Motor neuron (in vitro differentiated cells): Measurements from ENCODE around the gene NF1. TPM values are rescaled to one million over a fixed set of nuclear protein-coding genes. Genes with fewer than 3 reads are reported as not detected.
"Not testable (repeated sequence)": the region's sequence is repeated elsewhere in the genome, so short reads cannot be mapped to it uniquely, and the experiment has no call there.

Source experiments
- ATAC-seq, 8 experiments: fragments of 200-7000 bp; cut with Tn5 transposase; replicated peaks in 6 of 8; 2 replicates each; pipeline ENCODE4 v1.8.0; 2021; ENCODE audit warnings: mild to moderate bottlenecking in 8 of 8, moderate library complexity in 8 of 8
- H3K27ac ChIP-seq, 2 donors: fragments of 250-450 bp; sonication (Bioruptor Pico); 2 replicates each; pipeline ENCODE4 v1.9.0; 2021; ENCODE audit warnings: antibody characterized with exemption in 2 of 2, mild to moderate bottlenecking in 2 of 2, moderate library complexity in 1 of 2
- H3K4me1 ChIP-seq, 2 donors: fragments of 250-450 bp; sonication (Bioruptor Pico); replicated peaks in 1 of 2; 2 replicates each; pipeline ENCODE4 v1.6.1; 2021; ENCODE audit warnings: antibody characterized with exemption in 2 of 2, mild to moderate bottlenecking in 2 of 2, moderate library complexity in 1 of 2
- H3K4me3 ChIP-seq, 5 donors: fragments of 250-450 bp; sonication (Bioruptor Pico); 2 replicates each; pipeline ENCODE4 v1.9.0; 2021; ENCODE audit warnings: antibody characterized with exemption in 5 of 5, mild to moderate bottlenecking in 5 of 5, moderate library complexity in 4 of 5
- WGBS, 10 experiments: fragments of 450-650 bp; shearing (Covaris generic); methylation state at CpG; one replicate each; pipeline ENCODE4 v1.0.0; 2022; 5-methylcytosine and 5-hydroxymethylcytosine counted together
- in situ Hi-C, 9 experiments: fragments of 400-800 bp; cut with MboI; loops; one replicate each; pipeline ENCODE4 v1.15.0; 2021; ENCODE audit warnings: low sequenced_read_pairs in 9 of 9, low pct_unique_long_range_greater_than_20kb in 2 of 9; ENCODE audit not compliant: unreplicated experiment in 9 of 9
- total RNA-seq, 8 experiments: library from RNA; unstranded; fragments of 300-600 nt; gene quantifications; 2 replicates each; pipeline versions ENCODE4 v1.2.3 to v1.2.4, GENCODE V29; 2022

Gene NF1
- total RNA-seq, 8 experiments from 2014 or later = 32.1 to 158 (median 50.6) TPM

- WGBS, 10 experiments = 25 to 100% (median 88%) methylated on average over 1 to 2 of the region's 3 CpGs; no CpG with 5 or more reads in 5 of the 10 experiments
- peak in 1 of 8 experiments; percentile 24 for ATAC-seq
Measured at GRCh38 chr17:31061678-31062077, 33.1 kb upstream of the NF1 start.

DNA sequence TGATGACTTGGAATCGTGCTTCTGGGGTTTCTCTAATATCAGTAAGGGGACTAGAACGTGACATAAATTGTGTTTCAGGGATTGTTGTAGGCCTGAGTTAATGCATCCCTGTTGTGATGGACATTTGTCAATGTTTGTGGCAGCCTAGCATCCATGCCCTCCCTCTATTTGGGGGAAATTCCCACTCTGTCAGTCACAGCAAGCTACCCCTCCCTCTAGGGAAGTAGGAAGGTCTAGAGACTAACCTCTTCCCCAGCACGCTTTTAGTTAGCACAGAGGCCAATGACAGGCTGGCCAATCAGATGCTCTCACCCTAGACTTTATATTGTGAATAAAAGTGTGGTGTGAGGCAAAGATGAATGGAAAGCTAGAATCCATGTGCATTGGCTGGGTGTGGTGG lies 32.4 kb upstream of the NF1 start:
- Histone ChIP-seq H3K4me1 (no peaks in the 10 kb centered on the region), H3K4me3 (no peak overlapping the region), H3K27ac (no peak overlapping the region)
- WGBS, 10 experiments = 42 to 100% (median 90%) methylated on average over 1 to 3 of the region's 3 CpGs; no CpG with 5 or more reads in 4 of the 10 experiments
- in situ Hi-C loops = no loop called here
- ATAC-seq = no peak

More at GRCh38 chr17:31061678-31062077, 33.1 kb upstream of the NF1 start:
- no peak overlapping the region for H3K4me3 ChIP-seq
- no peak overlapping the region for H3K27ac ChIP-seq
- no peaks in the 10 kb centered on the region for H3K4me1 ChIP-seq
- in situ Hi-C loops = no loop called here

DNA sequence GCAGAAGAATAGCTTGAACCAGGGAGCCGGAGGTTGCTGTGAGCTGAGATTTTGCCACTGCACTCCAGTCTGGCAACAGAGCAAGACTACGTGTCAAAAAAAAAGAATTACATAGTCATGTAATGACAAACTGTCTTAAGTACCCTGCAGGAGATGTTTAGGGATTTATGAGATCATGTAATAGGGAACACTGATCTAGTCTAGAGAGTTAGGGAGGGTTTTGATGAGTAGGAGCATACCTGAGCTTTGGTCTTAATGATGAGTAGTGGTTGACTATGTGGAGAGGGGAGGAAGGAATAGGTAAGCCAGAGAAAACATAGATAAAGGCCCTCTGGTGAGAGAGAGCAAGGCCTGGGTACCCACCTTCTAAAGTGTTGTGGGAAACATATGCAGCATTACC lies 30.1 kb upstream of the NF1 start:
- in situ Hi-C loops = no loop called here
- no peak overlapping the region for H3K27ac ChIP-seq
- no peak overlapping the region for H3K4me3 ChIP-seq
- peaks cover 0 to 2% of the 10 kb centered on the region in 2 donors for H3K4me1 ChIP-seq
- 67 to 90% (median 80%) methylated on average over 1 to 2 of the region's 2 CpGs; no CpG with 5 or more reads in 3 of the 10 experiments for WGBS, 10 experiments
- no peak for ATAC-seq

DNA sequence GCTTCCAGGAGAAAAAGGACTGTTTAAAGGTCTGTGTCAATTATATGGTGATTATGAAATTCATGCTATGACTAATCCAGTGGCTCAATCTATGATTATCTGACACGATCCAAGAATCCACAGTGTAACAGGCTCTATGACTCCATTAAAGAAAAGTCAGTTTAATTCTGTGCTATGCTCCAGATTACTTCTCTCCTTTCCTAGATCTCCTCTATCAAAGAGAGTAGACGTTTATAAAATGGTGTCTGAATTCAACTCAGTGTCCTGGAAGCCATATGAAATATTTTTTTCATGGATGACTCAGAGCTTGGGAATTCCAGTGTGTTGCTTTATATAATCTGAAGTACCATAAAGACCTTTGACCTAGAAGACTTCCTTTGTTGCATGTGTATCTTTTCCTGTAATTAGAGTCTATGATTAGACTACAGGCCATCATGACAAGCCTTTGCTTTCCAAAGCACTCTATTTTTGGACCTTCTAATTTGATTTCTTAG lies 27.0 kb upstream of the NF1 start:
- Histone ChIP-seq H3K4me3 (no peak overlapping the region), H3K4me1 (peaks cover 3 to 12% of the 10 kb centered on the region in 2 donors), H3K27ac (no peak overlapping the region)
- peak in 5 of 8 experiments; percentile 23 to 87 (median 39) for ATAC-seq
- WGBS, 10 experiments = 0 to 100% (median 71%) methylated on average over 1 to 2 of the region's 2 CpGs; no CpG with 5 or more reads in 1 of the 10 experiments
- in situ Hi-C loops = no loop called here

- 71 to 100% (median 91%) methylated on average over 1 to 4 of the region's 4 CpGs; no CpG with 5 or more reads in 2 of the 10 experiments for WGBS, 10 experiments
- no peak overlapping the region for H3K27ac ChIP-seq
- ATAC-seq = no peak
- no peak overlapping the region for H3K4me3 ChIP-seq
- H3K4me1 ChIP-seq = peaks cover 3 to 12% of the 10 kb centered on the region in 2 donors
- in situ Hi-C loops = no loop called here
Measured at GRCh38 chr17:31068291-31068690, 26.5 kb upstream of the NF1 start.

- Histone ChIP-seq H3K4me1 (peaks cover 8 to 22% of the 10 kb centered on the region in 2 donors), H3K27ac (no peak overlapping the region), H3K4me3 (no peak overlapping the region)
- ATAC-seq = peak in 4 of 8 experiments; percentile 62 to 90 (median 64)
- in situ Hi-C loops = no loop called here
Measured at GRCh38 chr17:31072186-31072585, 22.6 kb upstream of the NF1 start.

DNA sequence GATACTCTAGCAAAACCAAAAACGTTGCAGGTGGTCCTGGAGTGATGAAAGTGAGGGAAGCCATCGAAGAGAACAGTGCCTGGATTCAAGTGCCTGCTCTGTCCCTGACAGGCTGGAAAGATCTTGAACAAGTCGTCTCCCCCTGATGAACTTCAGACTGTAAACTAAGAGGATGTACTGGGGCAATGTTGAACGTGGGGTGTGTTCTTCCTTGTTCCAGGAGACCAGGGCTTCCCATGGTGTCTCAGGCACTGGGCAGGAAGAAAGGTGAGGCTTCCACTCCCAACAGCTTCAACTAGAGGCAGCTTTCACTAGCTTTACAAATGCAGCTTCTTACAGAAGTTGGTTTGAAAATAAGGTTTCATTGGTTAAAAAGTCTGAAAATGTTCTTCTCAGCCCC lies 21.4 kb upstream of the NF1 start:
- ATAC-seq = no peak
- no peak overlapping the region for H3K27ac ChIP-seq
- WGBS, 10 experiments = 0 to 71% (median 63%) methylated on average over 1 to 4 of the region's 4 CpGs
- H3K4me3 ChIP-seq = no peak overlapping the region
- H3K4me1 ChIP-seq = peaks cover 8 to 22% of the 10 kb centered on the region in 2 donors
- in situ Hi-C loops = no loop called here

- peaks cover 8 to 18% of the 10 kb centered on the region in 2 donors for H3K4me1 ChIP-seq
- in situ Hi-C loops = no loop called here
- H3K27ac ChIP-seq = no peak overlapping the region
- H3K4me3 ChIP-seq = no peak overlapping the region
- 7 to 67% (median 23%) methylated on average over 1 to 4 of the region's 4 CpGs; no CpG with 5 or more reads in 3 of the 10 experiments for WGBS, 10 experiments
- peak; percentile 34 to 89 (median 49) for ATAC-seq
Measured at GRCh38 chr17:31074772-31075555, 19.8 kb upstream of the NF1 start.

GRCh38 chr17:31078290-31078689 lies 16.5 kb upstream of the NF1 start:
- Histone ChIP-seq H3K27ac (no peak overlapping the region), H3K4me1 (peaks cover 5 to 10% of the 10 kb centered on the region in 2 donors), H3K4me3 (no peak overlapping the region)
- in situ Hi-C loops = no loop called here
- ATAC-seq = no peak
- WGBS, 10 experiments = 50 to 100% (median 60%) methylated on average over 1 to 4 of the region's 4 CpGs; no CpG with 5 or more reads in 1 of the 10 experiments

DNA sequence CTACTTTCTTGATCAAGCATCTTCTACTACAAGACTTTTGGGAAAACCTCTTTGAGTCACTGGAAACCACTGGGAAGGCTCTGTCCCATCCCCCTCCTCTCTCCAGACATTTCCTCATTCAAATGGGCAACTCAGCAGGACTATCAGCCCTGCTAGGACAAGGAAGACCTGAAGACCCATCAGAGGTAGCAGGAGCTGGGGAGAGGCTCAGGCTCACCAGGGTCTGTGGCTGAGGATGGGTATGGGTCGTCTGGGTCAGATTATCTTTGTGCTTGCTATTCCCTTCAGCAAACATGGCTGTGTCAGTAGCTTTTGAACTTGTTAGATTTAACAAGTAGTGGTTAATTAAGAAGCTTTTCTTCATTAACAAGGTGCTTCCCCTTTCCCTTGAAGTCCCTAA lies 15.0 kb upstream of the NF1 start:
- Histone ChIP-seq H3K4me1 (peaks cover 5 to 10% of the 10 kb centered on the region in 2 donors), H3K4me3 (no peak overlapping the region), H3K27ac (no peak overlapping the region)
- in situ Hi-C loops = no loop called here
- no peak for ATAC-seq
- WGBS, 10 experiments = 20 to 67% (median 47%) methylated on average over 1 of the region's 1 CpG; no CpG with 5 or more reads in 6 of the 10 experiments

GRCh38 chr17:31085563-31085962 lies 9.2 kb upstream of the NF1 start:
- Histone ChIP-seq H3K27ac (no peak overlapping the region), H3K4me3 (no peak overlapping the region), H3K4me1 (no peaks in the 10 kb centered on the region)
- in situ Hi-C loops = no loop called here
- ATAC-seq = peak in 1 of 8 experiments; percentile 27
- 32 to 100% (median 55%) methylated on average over 1 to 2 of the region's 2 CpGs; no CpG with 5 or more reads in 2 of the 10 experiments for WGBS, 10 experiments

GRCh38 chr17:31089471-31089870 lies 5.3 kb upstream of the NF1 start:
- Histone ChIP-seq H3K4me3 (no peak overlapping the region), H3K27ac (no peak overlapping the region), H3K4me1 (no peaks in the 10 kb centered on the region)
- 67 to 100% (median 86%) methylated on average over 1 to 3 of the region's 3 CpGs; no CpG with 5 or more reads in 2 of the 10 experiments for WGBS, 10 experiments
- in situ Hi-C loops = no loop called here
- ATAC-seq = no peak

DNA sequence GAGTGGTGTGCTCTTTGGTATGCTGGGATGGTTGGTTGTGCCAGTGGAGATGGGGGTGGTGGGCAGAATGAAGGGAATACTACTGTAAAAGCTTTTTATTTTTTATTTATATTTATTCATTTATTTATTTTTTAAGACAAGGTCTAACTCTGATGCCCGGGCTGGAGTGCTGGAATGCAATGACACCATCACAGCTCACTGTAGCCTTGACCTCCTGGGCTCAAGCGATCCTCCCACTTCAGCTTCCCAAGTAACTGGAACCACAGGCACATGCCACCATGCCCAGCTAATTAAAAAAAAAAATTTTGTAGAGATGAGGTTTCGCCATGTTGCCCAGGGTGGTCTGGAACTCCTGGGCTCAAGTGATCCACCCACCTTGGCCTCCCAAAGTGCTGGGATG lies 4.1 kb upstream of the NF1 start:
- H3K27ac ChIP-seq = not testable (repeated sequence)

More for the DNA sequence above, 4.1 kb upstream of the NF1 start:
- in situ Hi-C loops, H3K4me1 ChIP-seq, H3K4me3 ChIP-seq, ATAC-seq: not testable (repeated sequence)
- WGBS, 10 experiments = 90 to 100% (median 100%) methylated on average over 1 to 3 of the region's 3 CpGs; no CpG with 5 or more reads in 3 of the 10 experiments
